Choroid plexus epithelial cell (primary cell): ENCODE data around the gene CCDC63.

Source experiments
- DNase-seq: peaks from one replicate; pipeline ENCODE4 v3.0.0-alpha.2; 2010; ENCODE audit warnings: low read depth
- H3K4me3 ChIP-seq: 2 replicates; pipeline ENCODE4 v1.5.1; 2011; ENCODE audit warnings: low read depth, mild to moderate bottlenecking, control low read depth, low read length, moderate library complexity
- TF ChIP-seq, protein P1 (sequence below): conservative IDR thresholded peaks from 2 replicates; pipeline ENCODE4 v1.5.1; 2011; ENCODE audit warnings: low read depth, mild to moderate bottlenecking, control low read depth, inconsistent platforms, low read length, moderate library complexity

CCDC63 gene

GRCh38 chr12:110916295-110916875 is 69.6 kb downstream of the CCDC63 start:
- no peak overlapping the region for H3K4me3 ChIP-seq
- DNase-seq, result peak; percentile 40
- TF ChIP-seq, protein P1, sequence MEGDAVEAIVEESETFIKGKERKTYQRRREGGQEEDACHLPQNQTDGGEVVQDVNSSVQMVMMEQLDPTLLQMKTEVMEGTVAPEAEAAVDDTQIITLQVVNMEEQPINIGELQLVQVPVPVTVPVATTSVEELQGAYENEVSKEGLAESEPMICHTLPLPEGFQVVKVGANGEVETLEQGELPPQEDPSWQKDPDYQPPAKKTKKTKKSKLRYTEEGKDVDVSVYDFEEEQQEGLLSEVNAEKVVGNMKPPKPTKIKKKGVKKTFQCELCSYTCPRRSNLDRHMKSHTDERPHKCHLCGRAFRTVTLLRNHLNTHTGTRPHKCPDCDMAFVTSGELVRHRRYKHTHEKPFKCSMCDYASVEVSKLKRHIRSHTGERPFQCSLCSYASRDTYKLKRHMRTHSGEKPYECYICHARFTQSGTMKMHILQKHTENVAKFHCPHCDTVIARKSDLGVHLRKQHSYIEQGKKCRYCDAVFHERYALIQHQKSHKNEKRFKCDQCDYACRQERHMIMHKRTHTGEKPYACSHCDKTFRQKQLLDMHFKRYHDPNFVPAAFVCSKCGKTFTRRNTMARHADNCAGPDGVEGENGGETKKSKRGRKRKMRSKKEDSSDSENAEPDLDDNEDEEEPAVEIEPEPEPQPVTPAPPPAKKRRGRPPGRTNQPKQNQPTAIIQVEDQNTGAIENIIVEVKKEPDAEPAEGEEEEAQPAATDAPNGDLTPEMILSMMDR, result no peak

DNA sequence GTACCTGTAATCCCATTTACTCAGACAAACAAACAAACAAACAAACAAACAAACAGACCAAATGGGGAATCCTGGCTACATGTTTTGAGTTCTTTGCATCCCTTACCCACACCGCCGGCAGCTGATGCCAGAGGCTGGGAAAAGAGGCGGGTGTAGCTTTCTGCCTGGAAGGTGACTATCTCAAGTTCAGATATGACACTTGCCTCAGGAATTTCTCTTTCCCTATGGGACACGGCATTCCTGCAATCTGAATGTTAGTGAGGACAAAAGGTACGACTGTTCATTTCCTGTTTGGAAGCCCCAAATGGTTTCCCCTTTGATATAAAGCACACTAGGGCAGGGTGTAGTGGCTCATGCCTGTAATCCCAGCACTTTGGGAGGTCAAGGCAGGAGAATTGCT is 70.7 kb downstream of the CCDC63 start:
- DNase-seq, result peak; percentile 33
- H3K4me3 ChIP-seq, result no peak overlapping the region
- TF ChIP-seq, protein P1, result no peak

DNA sequence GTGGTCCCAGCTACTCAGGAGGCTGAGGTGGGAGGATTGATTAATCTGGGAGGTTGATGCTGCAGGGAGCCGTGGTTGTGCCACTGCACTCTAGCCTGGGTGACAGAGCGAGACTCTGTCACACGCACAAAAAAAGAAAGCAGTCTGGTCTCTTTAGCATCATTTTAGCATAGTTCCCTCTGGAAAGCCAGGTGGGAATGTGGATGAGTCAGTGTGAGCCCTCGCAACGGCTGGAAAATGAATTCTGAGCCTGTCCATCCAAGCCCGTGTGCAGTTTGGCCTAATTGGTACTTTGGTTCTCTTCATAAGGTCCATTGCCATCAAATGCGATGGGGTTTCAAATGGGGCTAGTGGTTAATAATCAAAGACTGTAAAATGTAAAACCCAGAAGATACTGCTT is 71.2 kb downstream of the CCDC63 start:
- TF ChIP-seq, protein P1, result no peak
- no peak for DNase-seq
- H3K4me3 ChIP-seq, result no peak overlapping the region

GRCh38 chr12:110919720-110920119 is 72.9 kb downstream of the CCDC63 start:
- no peak for DNase-seq
- TF ChIP-seq, protein P1, result no peak
- no peak overlapping the region for H3K4me3 ChIP-seq

DNA sequence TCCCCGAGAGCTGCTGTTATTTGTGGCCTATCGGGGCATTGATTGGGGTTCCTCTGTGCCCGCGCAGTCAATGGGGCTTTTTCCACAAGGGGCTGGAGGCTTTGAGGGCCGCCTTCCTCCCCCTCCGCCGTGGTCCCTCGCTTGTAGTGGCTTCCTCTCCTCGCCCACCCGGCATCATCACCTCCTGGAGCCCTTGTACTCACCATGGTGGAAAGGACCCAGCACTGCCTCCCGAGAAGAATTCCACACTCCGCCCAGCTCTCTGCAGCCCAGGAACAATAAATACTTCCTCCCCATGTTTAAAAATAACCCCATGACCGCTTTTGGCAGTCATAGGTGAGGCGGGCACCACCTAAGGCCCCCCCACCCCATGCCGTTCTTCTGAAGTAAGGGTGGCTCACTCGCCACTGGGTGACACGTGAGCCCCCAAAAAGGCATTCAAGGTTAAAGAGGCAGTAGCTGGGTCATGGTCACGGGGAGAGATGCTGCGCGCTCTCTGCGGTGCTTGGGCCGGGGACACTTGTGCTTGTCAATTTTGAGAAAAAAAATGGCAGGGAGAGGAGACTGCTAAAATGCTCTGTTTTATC is 73.6 kb downstream of the CCDC63 start, which contains the start of gene MYL2:
MYL2 (minus strand) TSS at position 256 of the 587 bp plus-strand sequence; CDS start at position 206, 50 bp downstream.
- TF ChIP-seq, protein P1, result no peak
- H3K4me3 ChIP-seq, result no peak within 1 kb of the TSS
- DNase-seq, result no peak

- no peak overlapping the region for H3K4me3 ChIP-seq
- DNase-seq, result peak; percentile 88
- TF ChIP-seq, protein P1, result no peak
Measured at GRCh38 chr12:110921262-110921661, 74.5 kb downstream of the CCDC63 start.

GRCh38 chr12:110922652-110923051 is 75.9 kb downstream of the CCDC63 start:
- TF ChIP-seq, protein P1, result no peak
- no peak for DNase-seq
- H3K4me3 ChIP-seq, result no peak overlapping the region
